OCI-LY7 (cell line): ENCODE data around the gene LRRC4C. TPM values are rescaled to one million over a fixed set of nuclear protein-coding genes. Genes with fewer than 3 reads are reported as not detected.

Experiments used
- BruUV-seq: library from RNA; stranded (reverse); fragments of 400-500 nt; replicated peaks from 2 replicates; lab custom pipeline; 2021; lab: Mats Ljungman, UMichigan
- CTCF ChIA-PET: fragments of 300-600 bp; sonication (Branson Sonifier 250); formaldehyde crosslinking; loops from one replicate; lab custom pipeline; 2022; ENCODE audit warnings: antibody characterized with exemption; ENCODE audit not compliant: unreplicated experiment; lab: Charles Lee
- POLR2A ChIA-PET: fragments of 300-600 bp; sonication (Branson Sonifier 250); formaldehyde crosslinking; loops from one replicate; lab custom pipeline; 2022; ENCODE audit warnings: antibody characterized with exemption; lab: Charles Lee
- DNase-seq: peaks from one replicate; pipeline ENCODE4 v3.0.0-alpha.2; 2015; ENCODE audit warnings: low spot score
- H2AFZ ChIP-seq: fragments of 200-600 bp; sonication (generic), shearing (Covaris generic); 2 replicates; pipeline ENCODE4 v1.6.1; 2014; ENCODE audit warnings: mild to moderate bottlenecking, antibody characterized with exemption, low read length, moderate library complexity
- H3K27ac ChIP-seq: fragments of 200-600 bp; sonication (generic); 2 replicates; pipeline ENCODE4 v1.5.1; 2014; ENCODE audit warnings: mixed run types, low read depth, mild to moderate bottlenecking, moderate library complexity, low read length, inconsistent platforms; ENCODE audit not compliant: poor library complexity, severe bottlenecking
- H3K36me3 ChIP-seq: fragments of 200-600 bp; sonication (generic); 2 replicates; pipeline ENCODE4 v1.6.1; 2014; ENCODE audit warnings: mild to moderate bottlenecking, antibody characterized with exemption, low read length, moderate library complexity, mixed read lengths; ENCODE audit not compliant: insufficient read depth
- H3K4me1 ChIP-seq: fragments of 200-600 bp; sonication (generic); 2 replicates; pipeline ENCODE4 v1.5.1; 2014; ENCODE audit warnings: mild to moderate bottlenecking, low read length; ENCODE audit not compliant: insufficient read depth, poor library complexity, severe bottlenecking
- H3K4me2 ChIP-seq: fragments of 200-600 bp; sonication (generic); 2 replicates; pipeline ENCODE4 v1.6.1; 2014; ENCODE audit warnings: mild to moderate bottlenecking, low read length
- H3K4me3 ChIP-seq: fragments of 200-600 bp; sonication (generic); 2 replicates; pipeline ENCODE4 v1.5.1; 2014; ENCODE audit warnings: mild to moderate bottlenecking, low read depth, low read length; ENCODE audit not compliant: poor library complexity, severe bottlenecking
- H3K79me2 ChIP-seq: fragments of 200-600 bp; sonication (generic); 2 replicates; pipeline ENCODE4 v1.6.1; 2016; ENCODE audit warnings: low read depth, mild to moderate bottlenecking, low read length, moderate library complexity, mixed read lengths; ENCODE audit not compliant: insufficient read depth
- H3K9me2 ChIP-seq: fragments of 200-600 bp; sonication (generic); 2 replicates; pipeline ENCODE4 v1.6.1; 2016; ENCODE audit warnings: mild to moderate bottlenecking, low read length, mixed read lengths; ENCODE audit not compliant: insufficient read depth
- H3K9me3 ChIP-seq: fragments of 200-600 bp; sonication (generic); 2 replicates; pipeline ENCODE4 v1.6.1; 2014; ENCODE audit warnings: mild to moderate bottlenecking, mixed run types, low read length, mixed read lengths
- H4K20me1 ChIP-seq: fragments of 200-600 bp; sonication (generic); 2 replicates; pipeline ENCODE4 v1.6.1; 2014; ENCODE audit warnings: mild to moderate bottlenecking, antibody characterized with exemption, low read length, moderate library complexity, mixed read lengths; ENCODE audit not compliant: insufficient read depth
- CTCF ChIP-seq: fragments of 200-600 bp; sonication (generic); conservative IDR thresholded peaks from 2 replicates; pipeline ENCODE4 v1.5.1; 2014; ENCODE audit warnings: mild to moderate bottlenecking, antibody characterized with exemption, low read length, moderate library complexity, mixed read lengths
- EZH2phosphoT487 ChIP-seq: fragments of 200-600 bp; sonication (generic); IDR thresholded peaks from 2 replicates; pipeline ENCODE4 v1.6.1; 2018; ENCODE audit warnings: low read depth, borderline replicate concordance, mild to moderate bottlenecking, mixed run types, antibody characterized with exemption, low read length, moderate library complexity, mixed read lengths
- intact Hi-C: fragments of 100-400 bp; cut with micrococcal nuclease; formaldehyde crosslinking; loops from one replicate; pipeline ENCODE4 v1.10.0; 2022; ENCODE audit not compliant: unreplicated experiment
- total RNA-seq, 2 experiments: library from RNA; depleted of rRNA in 1 of 2; stranded (reverse); fragments of >200 nt in 1 of 2; shearing (Covaris generic) in 1 of 2; gene quantifications; 2 replicates each; pipeline ENCODE4 v1.2.3, GENCODE V29; 2014 to 2022

Gene LRRC4C
- total RNA-seq, 2 experiments from 2014 or later: not detected

GRCh38 chr11:40253166-40253565 lies 1206.3 kb downstream of the LRRC4C start:
- intact Hi-C loops: no loop called here
- no peak overlapping the region for H3K4me3 ChIP-seq
- H3K4me2 ChIP-seq: no peak overlapping the region
- no TSS peak for BruUV-seq
- TF ChIP-seq CTCF (no peak), EZH2phosphoT487 (no peak)
- H2AFZ ChIP-seq: no peak overlapping the region
- H3K4me1 ChIP-seq: no peaks in the 10 kb centered on the region
- DNase-seq: no peak
- ChIA-PET CTCF (no interaction called here), POLR2A (no interaction called here)
- H3K79me2 ChIP-seq: no peaks in the 10 kb centered on the region
- no peaks in the 10 kb centered on the region for H3K9me2 ChIP-seq
- H3K36me3 ChIP-seq: no peaks in the 10 kb centered on the region
- no peak overlapping the region for H3K27ac ChIP-seq
- no peaks in the 10 kb centered on the region for H3K9me3 ChIP-seq
- no peaks in the 10 kb centered on the region for H4K20me1 ChIP-seq

DNA sequence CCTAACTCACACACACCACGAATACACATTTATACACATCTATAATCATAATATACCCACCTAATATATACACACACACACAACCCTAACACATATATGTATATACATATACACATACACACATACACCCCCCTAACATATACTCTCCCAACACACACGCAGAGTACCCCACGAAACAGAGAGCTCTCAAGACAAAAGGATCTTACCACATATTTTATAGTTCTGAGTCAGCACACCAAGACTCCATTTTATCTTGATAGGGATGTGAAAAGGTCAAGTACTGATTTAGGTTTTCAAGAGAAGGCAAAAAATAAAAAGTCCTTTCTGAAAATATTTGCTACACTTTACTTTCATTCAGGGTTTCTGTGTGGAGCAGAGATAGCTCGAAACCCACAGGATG lies 1207.2 kb downstream of the LRRC4C start:
- TF ChIP-seq CTCF (no peak), EZH2phosphoT487 (no peak)
- Histone ChIP-seq H3K27ac (no peak overlapping the region), H4K20me1 (no peaks in the 10 kb centered on the region), H2AFZ (no peak overlapping the region), H3K9me2 (no peaks in the 10 kb centered on the region), H3K4me3 (no peak overlapping the region), H3K9me3 (no peaks in the 10 kb centered on the region), H3K4me1 (no peaks in the 10 kb centered on the region), H3K4me2 (no peak overlapping the region), H3K36me3 (no peaks in the 10 kb centered on the region), H3K79me2 (no peaks in the 10 kb centered on the region)
- POLR2A ChIA-PET: no interaction called here
- DNase-seq: no peak
- CTCF ChIA-PET: no interaction called here
- BruUV-seq: no TSS peak
- intact Hi-C loops: no loop called here

DNA sequence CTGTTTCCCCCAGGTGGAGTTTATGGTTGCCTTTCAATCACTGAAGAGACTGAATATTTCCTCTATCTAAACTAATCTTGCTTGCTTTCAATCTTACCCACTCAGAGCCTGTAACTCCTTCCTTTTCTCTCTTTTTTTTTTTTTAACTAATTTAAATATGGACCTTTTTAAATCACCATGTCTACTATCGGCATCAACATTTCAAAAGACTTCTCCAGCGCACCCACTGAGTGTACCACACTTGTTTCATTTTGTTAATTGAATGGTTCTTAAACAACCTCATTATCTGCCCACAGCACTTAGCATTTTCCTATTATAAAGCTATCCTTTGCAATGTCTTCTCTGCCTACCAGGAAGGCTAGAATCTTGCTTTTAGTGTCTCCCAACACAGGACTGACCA lies 1212.5 kb downstream of the LRRC4C start:
- ChIA-PET CTCF (no interaction called here), POLR2A (interaction anchor here (0.7 kb wide), 1 partner anchor 1773 kb away, joined by 3 read pairs; no protein-coding TSS in a partner anchor)
- Histone ChIP-seq H3K4me1 (no peaks in the 10 kb centered on the region), H3K9me2 (no peaks in the 10 kb centered on the region), H2AFZ (no peak overlapping the region), H4K20me1 (no peaks in the 10 kb centered on the region), H3K27ac (no peak overlapping the region), H3K79me2 (no peaks in the 10 kb centered on the region), H3K4me3 (no peak overlapping the region), H3K36me3 (no peaks in the 10 kb centered on the region), H3K4me2 (no peak overlapping the region), H3K9me3 (no peaks in the 10 kb centered on the region)
- no peak for DNase-seq
- no TSS peak for BruUV-seq
- TF ChIP-seq CTCF: no peak
- no peak for TF ChIP-seq EZH2phosphoT487
- intact Hi-C loops: no loop called here
